Measurements from ENCODE around the gene JSRP1.

The JSRP1 gene

GRCh38 chr19:2226051-2226839, 30.0 kb downstream of the JSRP1 start:
- Histone ChIP-seq H3K27ac (ENCODE audit: low read depth, low read length) (no peak overlapping the region), H3K27me3 (ENCODE audit: control insufficient read depth, insufficient read depth, low read length) (no peaks in the 10 kb centered on the region), H3K9ac (ENCODE audit: low read length) (peak overlapping the region; percentile 4), H3K9me3 (ENCODE audit: control insufficient read depth, insufficient read depth, low read depth, low read length) (no peaks in the 10 kb centered on the region), H3K4me3 (ENCODE audit: low read depth, low read length) (no peak overlapping the region), H3K4me1 (ENCODE audit: control insufficient read depth, insufficient read depth, low read length) (peaks cover 3% of the 10 kb centered on the region; the same call in 1 of the 2 replicates), H3K36me3 (ENCODE audit: control insufficient read depth, insufficient read depth, low read length) (peaks cover 76% of the 10 kb centered on the region)

- Histone ChIP-seq H3K4me1 (ENCODE audit: control insufficient read depth, insufficient read depth, low read length) (peaks cover 4% of the 10 kb centered on the region; the same call in 1 of the 2 replicates), H3K27ac (ENCODE audit: low read depth, low read length) (no peak overlapping the region), H3K9ac (ENCODE audit: low read length) (peak overlapping the region; percentile 4), H3K9me3 (ENCODE audit: control insufficient read depth, insufficient read depth, low read depth, low read length) (no peaks in the 10 kb centered on the region), H3K4me3 (ENCODE audit: low read depth, low read length) (no peak overlapping the region), H3K27me3 (ENCODE audit: control insufficient read depth, insufficient read depth, low read length) (no peaks in the 10 kb centered on the region), H3K36me3 (ENCODE audit: control insufficient read depth, insufficient read depth, low read length) (peaks cover 82% of the 10 kb centered on the region)
These were observed 30.7 kb downstream of the JSRP1 start for GRCh38 chr19:2225415-2226050.

- Histone ChIP-seq H3K27me3 (ENCODE audit: control insufficient read depth, insufficient read depth, low read length) (no peaks in the 10 kb centered on the region), H3K9ac (ENCODE audit: low read length) (no peak overlapping the region), H3K27ac (ENCODE audit: low read depth, low read length) (no peak overlapping the region; the same call in 1 of the 2 replicates), H3K4me1 (ENCODE audit: control insufficient read depth, insufficient read depth, low read length) (peaks cover 4% of the 10 kb centered on the region; the same call in 1 of the 2 replicates), H3K36me3 (ENCODE audit: control insufficient read depth, insufficient read depth, low read length) (peaks cover 82% of the 10 kb centered on the region), H3K9me3 (ENCODE audit: control insufficient read depth, insufficient read depth, low read depth, low read length) (no peaks in the 10 kb centered on the region), H3K4me3 (ENCODE audit: low read depth, low read length) (no peak overlapping the region)
These were observed 31.4 kb downstream of the JSRP1 start for GRCh38 chr19:2224754-2225349.

GRCh38 chr19:2223959-2224358, 32.3 kb downstream of the JSRP1 start:
- Histone ChIP-seq H3K9me3 (ENCODE audit: control insufficient read depth, insufficient read depth, low read depth, low read length) (no peaks in the 10 kb centered on the region), H3K27ac (ENCODE audit: low read depth, low read length) (no peak overlapping the region), H3K4me1 (ENCODE audit: control insufficient read depth, insufficient read depth, low read length) (peaks cover 4% of the 10 kb centered on the region; the same call in 1 of the 2 replicates), H3K9ac (ENCODE audit: low read length) (no peak overlapping the region), H3K36me3 (ENCODE audit: control insufficient read depth, insufficient read depth, low read length) (peaks cover 80% of the 10 kb centered on the region), H3K4me3 (ENCODE audit: low read depth, low read length) (no peak overlapping the region), H3K27me3 (ENCODE audit: control insufficient read depth, insufficient read depth, low read length) (no peaks in the 10 kb centered on the region)

GRCh38 chr19:2223391-2223790, 32.8 kb downstream of the JSRP1 start:
- H3K36me3 ChIP-seq (ENCODE audit: control insufficient read depth, insufficient read depth, low read length) = peaks cover 77% of the 10 kb centered on the region
- H3K4me3 ChIP-seq (ENCODE audit: low read depth, low read length) = no peak overlapping the region
- H3K4me1 ChIP-seq (ENCODE audit: control insufficient read depth, insufficient read depth, low read length) = peaks cover 4% of the 10 kb centered on the region; the same call in 1 of the 2 replicates
- no peak overlapping the region for H3K9ac ChIP-seq (ENCODE audit: low read length)
- H3K27ac ChIP-seq (ENCODE audit: low read depth, low read length) = no peak overlapping the region
- H3K27me3 ChIP-seq (ENCODE audit: control insufficient read depth, insufficient read depth, low read length) = no peaks in the 10 kb centered on the region
- H3K9me3 ChIP-seq (ENCODE audit: control insufficient read depth, insufficient read depth, low read depth, low read length) = no peaks in the 10 kb centered on the region

GRCh38 chr19:2221918-2222317, 34.3 kb downstream of the JSRP1 start:
- Histone ChIP-seq H3K27ac (ENCODE audit: low read depth, low read length) (peak overlapping the region; percentile 39; the same call in 1 of the 2 replicates), H3K9me3 (ENCODE audit: control insufficient read depth, insufficient read depth, low read depth, low read length) (no peaks in the 10 kb centered on the region), H3K9ac (ENCODE audit: low read length) (no peak overlapping the region), H3K4me1 (ENCODE audit: control insufficient read depth, insufficient read depth, low read length) (peaks cover 4% of the 10 kb centered on the region; the same call in 1 of the 2 replicates), H3K36me3 (ENCODE audit: control insufficient read depth, insufficient read depth, low read length) (peaks cover 80% of the 10 kb centered on the region), H3K4me3 (ENCODE audit: low read depth, low read length) (no peak overlapping the region), H3K27me3 (ENCODE audit: control insufficient read depth, insufficient read depth, low read length) (no peaks in the 10 kb centered on the region)

- H3K4me1 ChIP-seq (ENCODE audit: control insufficient read depth, insufficient read depth, low read length) = peaks cover 4% of the 10 kb centered on the region; the same call in 1 of the 2 replicates
- no peaks in the 10 kb centered on the region for H3K9me3 ChIP-seq (ENCODE audit: control insufficient read depth, insufficient read depth, low read depth, low read length)
- H3K36me3 ChIP-seq (ENCODE audit: control insufficient read depth, insufficient read depth, low read length) = peaks cover 81% of the 10 kb centered on the region
- no peaks in the 10 kb centered on the region for H3K27me3 ChIP-seq (ENCODE audit: control insufficient read depth, insufficient read depth, low read length)
- H3K27ac ChIP-seq (ENCODE audit: low read depth, low read length) = 0 out of 2 replicates have a peak overlapping the region, but pooled peaks have one; percentile 39
- no peak overlapping the region for H3K4me3 ChIP-seq (ENCODE audit: low read depth, low read length)
- H3K9ac ChIP-seq (ENCODE audit: low read length) = no peak overlapping the region
These were observed 34.9 kb downstream of the JSRP1 start for GRCh38 chr19:2221250-2221831.

GRCh38 chr19:2219726-2220125, 36.5 kb downstream of the JSRP1 start:
- Histone ChIP-seq H3K4me3 (ENCODE audit: low read depth, low read length) (no peak overlapping the region), H3K36me3 (ENCODE audit: control insufficient read depth, insufficient read depth, low read length) (peaks cover 81% of the 10 kb centered on the region), H3K9me3 (ENCODE audit: control insufficient read depth, insufficient read depth, low read depth, low read length) (no peaks in the 10 kb centered on the region), H3K9ac (ENCODE audit: low read length) (no peak overlapping the region), H3K27me3 (ENCODE audit: control insufficient read depth, insufficient read depth, low read length) (no peaks in the 10 kb centered on the region), H3K4me1 (ENCODE audit: control insufficient read depth, insufficient read depth, low read length) (peaks cover 4% of the 10 kb centered on the region; the same call in 1 of the 2 replicates), H3K27ac (ENCODE audit: low read depth, low read length) (no peak overlapping the region)

GRCh38 chr19:2217591-2217990, 38.6 kb downstream of the JSRP1 start:
- no peak overlapping the region for H3K9ac ChIP-seq (ENCODE audit: low read length)
- no peaks in the 10 kb centered on the region for H3K27me3 ChIP-seq (ENCODE audit: control insufficient read depth, insufficient read depth, low read length)
- peaks cover 4% of the 10 kb centered on the region; the same call in 1 of the 2 replicates for H3K4me1 ChIP-seq (ENCODE audit: control insufficient read depth, insufficient read depth, low read length)
- H3K9me3 ChIP-seq (ENCODE audit: control insufficient read depth, insufficient read depth, low read depth, low read length) = no peaks in the 10 kb centered on the region
- peaks cover 86% of the 10 kb centered on the region for H3K36me3 ChIP-seq (ENCODE audit: control insufficient read depth, insufficient read depth, low read length)
- no peak overlapping the region for H3K4me3 ChIP-seq (ENCODE audit: low read depth, low read length)
- H3K27ac ChIP-seq (ENCODE audit: low read depth, low read length) = no peak overlapping the region

- H3K27ac ChIP-seq (ENCODE audit: low read depth, low read length) = no peak overlapping the region
- H3K9me3 ChIP-seq (ENCODE audit: control insufficient read depth, insufficient read depth, low read depth, low read length) = no peaks in the 10 kb centered on the region
- H3K36me3 ChIP-seq (ENCODE audit: control insufficient read depth, insufficient read depth, low read length) = peaks cover 90% of the 10 kb centered on the region
- H3K27me3 ChIP-seq (ENCODE audit: control insufficient read depth, insufficient read depth, low read length) = no peaks in the 10 kb centered on the region
- H3K9ac ChIP-seq (ENCODE audit: low read length) = no peak overlapping the region
- H3K4me1 ChIP-seq (ENCODE audit: control insufficient read depth, insufficient read depth, low read length) = peaks cover 4% of the 10 kb centered on the region; the same call in 1 of the 2 replicates
- no peak overlapping the region for H3K4me3 ChIP-seq (ENCODE audit: low read depth, low read length)
These were observed 39.6 kb downstream of the JSRP1 start for GRCh38 chr19:2216361-2217225.

All from HUES6 (cell line).